PFSK-1 (cell line): Measurements from ENCODE around the gene PCNX3.

Source experiments
- FOXP2 ChIP-seq: optimal IDR thresholded peaks from 2 replicates; pipeline ENCODE3; 2011; ENCODE audit warnings: borderline replicate concordance, control low read depth, inconsistent platforms; ENCODE audit not compliant: insufficient read depth; ENCODE audit errors: extremely low read length, extremely low read depth
- POLR2AphosphoS5 ChIP-seq: IDR thresholded peaks from 2 replicates; pipeline ENCODE4 v1.6.1; 2012; ENCODE audit warnings: low read depth, mild to moderate bottlenecking, control low read depth, low read length, moderate library complexity
- REST ChIP-seq, 2 experiments: IDR thresholded peaks; 2 replicates each; pipeline versions ENCODE4 v1.6.1 to v1.8.0; 2011 to 2012; ENCODE audit warnings: low read depth in 2 of 2, low read length in 2 of 2, control low read depth in 1 of 2, inconsistent platforms in 1 of 2, mild to moderate bottlenecking in 1 of 2, moderate library complexity in 1 of 2; ENCODE audit not compliant: insufficient read depth in 1 of 2
- SIN3A ChIP-seq: IDR thresholded peaks from 2 replicates; pipeline ENCODE4 v1.6.1; 2012; ENCODE audit warnings: mild to moderate bottlenecking, low read length, moderate library complexity, borderline replicate concordance; ENCODE audit not compliant: insufficient read depth
- TAF1 ChIP-seq: IDR thresholded peaks from 2 replicates; pipeline ENCODE4 v1.6.1; 2012; ENCODE audit warnings: low read length, control low read depth, borderline replicate concordance; ENCODE audit not compliant: insufficient read depth

Gene PCNX3

DNA sequence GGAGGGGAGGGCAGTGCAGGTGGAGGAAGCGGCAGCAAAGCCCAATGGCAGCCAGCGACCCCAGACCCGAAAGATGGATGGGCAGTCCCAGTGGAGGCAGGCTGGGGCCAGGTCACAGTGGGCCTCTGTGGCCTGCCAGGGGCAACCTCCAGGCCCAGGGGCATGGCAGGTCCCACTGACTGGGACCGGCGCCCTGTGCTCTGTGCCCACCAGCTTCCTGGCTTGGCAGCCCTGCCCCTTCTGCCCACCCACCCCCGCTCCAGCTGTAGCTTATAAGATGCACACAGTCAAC, 15.7 kb upstream of the PCNX3 start:
- TF ChIP-seq SIN3A (no peak), FOXP2 (no peak), POLR2AphosphoS5 (no peak), TAF1 (no peak), REST (IDR thresholded peaks at IDR 0.05; ENCODE audit: insufficient read depth in 1 of 2, low read depth in 2 of 2, low read length in 2 of 2) (no peak)

- TF ChIP-seq TAF1 = no peak
- TF ChIP-seq FOXP2 = no peak
- no peak for TF ChIP-seq POLR2AphosphoS5
- TF ChIP-seq REST (IDR thresholded peaks at IDR 0.05; ENCODE audit: insufficient read depth in 1 of 2, low read depth in 2 of 2, low read length in 2 of 2) = no peak
- TF ChIP-seq SIN3A = no peak
Measured at GRCh38 chr11:65604258-65604657, 11.3 kb upstream of the PCNX3 start.

DNA sequence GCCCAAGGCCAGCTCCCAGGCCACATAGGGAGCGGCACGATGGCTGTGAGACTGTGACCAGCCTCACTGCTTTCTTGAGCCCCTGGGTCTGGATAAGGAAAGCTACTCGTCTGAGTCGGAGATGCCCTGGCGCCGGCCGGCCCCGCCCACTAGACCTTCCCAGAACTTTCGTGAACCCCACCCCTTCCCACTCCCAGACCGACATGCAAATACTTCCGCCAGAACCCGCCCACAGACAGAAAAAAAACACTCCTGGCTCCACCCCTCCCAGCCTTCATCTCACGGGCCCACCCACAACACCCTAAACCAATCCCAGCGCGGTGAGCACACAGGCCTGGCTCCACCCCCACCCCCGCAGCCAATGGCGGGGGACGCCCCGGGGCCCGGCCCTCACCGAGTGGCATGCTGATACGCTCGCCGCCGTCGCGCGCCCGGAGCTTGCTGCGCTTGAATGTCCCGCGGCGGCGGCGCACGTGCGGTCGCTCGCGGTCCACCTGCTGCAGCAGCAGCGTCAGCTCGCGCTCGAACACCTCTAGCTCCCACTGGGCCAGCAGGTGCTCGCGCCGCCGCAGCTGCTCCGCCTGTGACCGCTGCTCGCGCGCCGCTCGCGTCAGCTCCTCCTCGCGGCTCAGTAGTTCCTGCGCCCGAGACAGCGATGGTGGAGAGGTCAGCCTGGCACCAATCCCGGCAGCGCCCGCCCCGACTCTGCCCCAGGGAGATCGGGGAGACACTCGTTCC, 8.5 kb upstream of the PCNX3 start:
- TF ChIP-seq TAF1 = no peak
- no peak for TF ChIP-seq FOXP2
- TF ChIP-seq POLR2AphosphoS5 = no peak
- TF ChIP-seq REST (IDR thresholded peaks at IDR 0.05; ENCODE audit: insufficient read depth in 1 of 2, low read depth in 2 of 2, low read length in 2 of 2) = no peak
- no peak for TF ChIP-seq SIN3A

DNA sequence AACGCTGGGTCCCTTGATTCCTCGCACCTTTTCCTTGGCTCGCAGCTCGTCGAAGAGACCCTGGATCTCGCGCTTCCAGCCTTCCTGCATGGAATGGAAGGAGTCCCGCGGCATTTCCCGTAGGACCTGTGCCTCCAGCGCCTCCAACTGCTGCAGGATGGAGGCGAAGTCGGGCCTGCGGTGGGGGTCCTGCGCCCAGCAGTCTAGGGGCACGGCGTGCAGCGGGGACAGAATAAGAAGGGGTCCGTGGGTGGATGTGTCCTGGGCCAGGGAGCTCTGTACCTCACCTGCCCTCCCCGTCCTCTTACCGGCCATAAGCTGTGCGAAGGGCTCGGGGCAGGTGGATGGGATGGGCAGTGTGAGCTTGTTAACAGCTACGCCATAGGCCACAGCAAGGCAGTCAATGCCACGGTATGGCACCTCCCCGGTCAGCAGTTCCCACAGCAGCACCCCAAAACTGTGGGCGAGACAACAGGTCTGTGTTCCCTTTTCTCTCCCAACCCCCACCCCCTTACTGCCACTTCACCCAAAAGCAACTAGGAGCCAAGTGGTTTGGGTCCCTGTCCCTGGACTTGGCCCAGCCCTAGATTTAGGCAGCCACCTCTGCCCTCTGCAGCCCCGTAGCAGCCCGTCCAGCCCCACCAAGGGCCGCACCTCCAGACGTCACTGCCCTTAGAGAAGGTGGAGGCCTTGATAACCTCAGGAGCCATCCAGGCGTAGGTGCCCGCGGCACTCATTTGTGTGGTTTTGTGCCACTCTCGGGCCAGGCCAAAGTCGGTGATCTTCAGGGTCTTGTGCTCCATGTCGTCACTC, 7.8 kb upstream of the PCNX3 start:
- TF ChIP-seq REST (IDR thresholded peaks at IDR 0.05; ENCODE audit: insufficient read depth in 1 of 2, low read depth in 2 of 2, low read length in 2 of 2) (no peak), SIN3A (no peak), TAF1 (no peak), POLR2AphosphoS5 (no peak)
